ENCODE results near the gene GRID1.

GRID1 gene

GRCh38 chr10:85661123-85661522, 705.5 kb downstream of the GRID1 start:
- DNase-seq (ENCODE audit: low spot score) = no peak
- H3K9me3 ChIP-seq (ENCODE audit: severe bottlenecking) = no peaks in the 10 kb centered on the region
- no peak for ATAC-seq (ENCODE audit: low read depth)
- TF ChIP-seq CTCF (IDR thresholded peaks at IDR 0.05; ENCODE audit: poor library complexity, severe bottlenecking) = no peak
- H3K27me3 ChIP-seq (ENCODE audit: insufficient read depth, poor library complexity, severe bottlenecking) = no peaks in the 10 kb centered on the region
- H3K4me3 ChIP-seq (ENCODE audit: severe bottlenecking) = no peak overlapping the region
- no peaks in the 10 kb centered on the region for H3K4me1 ChIP-seq (ENCODE audit: insufficient read depth, poor library complexity, severe bottlenecking)
- H3K36me3 ChIP-seq (ENCODE audit: low read depth) = no peaks in the 10 kb centered on the region
- H3K27ac ChIP-seq (ENCODE audit: poor library complexity, severe bottlenecking) = no peak overlapping the region

- Histone ChIP-seq H3K4me3 (ENCODE audit: severe bottlenecking) (no peak overlapping the region), H3K27ac (ENCODE audit: poor library complexity, severe bottlenecking) (no peak overlapping the region), H3K9me3 (ENCODE audit: severe bottlenecking) (no peaks in the 10 kb centered on the region), H3K4me1 (ENCODE audit: insufficient read depth, poor library complexity, severe bottlenecking) (no peaks in the 10 kb centered on the region), H3K36me3 (ENCODE audit: low read depth) (no peaks in the 10 kb centered on the region), H3K27me3 (ENCODE audit: insufficient read depth, poor library complexity, severe bottlenecking) (no peaks in the 10 kb centered on the region)
- DNase-seq (ENCODE audit: low spot score) = no peak
- ATAC-seq (ENCODE audit: low read depth) = no peak
- no peak for TF ChIP-seq CTCF (IDR thresholded peaks at IDR 0.05; ENCODE audit: poor library complexity, severe bottlenecking)
These were observed 707.3 kb downstream of the GRID1 start for GRCh38 chr10:85659331-85659730.

GRCh38 chr10:85658518-85658917, 708.1 kb downstream of the GRID1 start:
- no peak overlapping the region for H3K27ac ChIP-seq (ENCODE audit: poor library complexity, severe bottlenecking)
- no peak for ATAC-seq (ENCODE audit: low read depth)
- no peak overlapping the region for H3K4me3 ChIP-seq (ENCODE audit: severe bottlenecking)
- no peaks in the 10 kb centered on the region for H3K4me1 ChIP-seq (ENCODE audit: insufficient read depth, poor library complexity, severe bottlenecking)
- H3K27me3 ChIP-seq (ENCODE audit: insufficient read depth, poor library complexity, severe bottlenecking) = no peaks in the 10 kb centered on the region
- TF ChIP-seq CTCF (IDR thresholded peaks at IDR 0.05; ENCODE audit: poor library complexity, severe bottlenecking) = no peak
- H3K36me3 ChIP-seq (ENCODE audit: low read depth) = no peaks in the 10 kb centered on the region
- DNase-seq (ENCODE audit: low spot score) = no peak
- H3K9me3 ChIP-seq (ENCODE audit: severe bottlenecking) = no peaks in the 10 kb centered on the region

GRCh38 chr10:85657476-85658113, 709.0 kb downstream of the GRID1 start:
- H3K27ac ChIP-seq (ENCODE audit: poor library complexity, severe bottlenecking) = no peak overlapping the region
- ATAC-seq (ENCODE audit: low read depth) (no peak), DNase-seq (ENCODE audit: low spot score) (no peak)
- no peaks in the 10 kb centered on the region for H3K4me1 ChIP-seq (ENCODE audit: insufficient read depth, poor library complexity, severe bottlenecking)
- no peak for TF ChIP-seq CTCF (IDR thresholded peaks at IDR 0.05; ENCODE audit: poor library complexity, severe bottlenecking)
- H3K9me3 ChIP-seq (ENCODE audit: severe bottlenecking) = no peaks in the 10 kb centered on the region
- no peaks in the 10 kb centered on the region for H3K27me3 ChIP-seq (ENCODE audit: insufficient read depth, poor library complexity, severe bottlenecking)
- no peak overlapping the region for H3K4me3 ChIP-seq (ENCODE audit: severe bottlenecking)
- no peaks in the 10 kb centered on the region for H3K36me3 ChIP-seq (ENCODE audit: low read depth)

- DNase-seq (ENCODE audit: low spot score) (no peak), ATAC-seq (ENCODE audit: low read depth) (no peak)
- Histone ChIP-seq H3K4me3 (ENCODE audit: severe bottlenecking) (no peak overlapping the region), H3K36me3 (ENCODE audit: low read depth) (no peaks in the 10 kb centered on the region), H3K27ac (ENCODE audit: poor library complexity, severe bottlenecking) (no peak overlapping the region), H3K27me3 (ENCODE audit: insufficient read depth, poor library complexity, severe bottlenecking) (no peaks in the 10 kb centered on the region), H3K9me3 (ENCODE audit: severe bottlenecking) (no peaks in the 10 kb centered on the region), H3K4me1 (ENCODE audit: insufficient read depth, poor library complexity, severe bottlenecking) (no peaks in the 10 kb centered on the region)
- no peak for TF ChIP-seq CTCF (IDR thresholded peaks at IDR 0.05; ENCODE audit: poor library complexity, severe bottlenecking)
These were observed 711.2 kb downstream of the GRID1 start for GRCh38 chr10:85655411-85655810.
